Left renal cortex interstitium (tissue), 4 donors: ENCODE data around the gene JMJD1C. TPM values are rescaled to one million over a fixed set of nuclear protein-coding genes. Genes with fewer than 3 reads are reported as not detected.

ENCODE experiments used
- DNase-seq, 4 donors: peaks; one replicate each; pipeline ENCODE4 v3.0.0-alpha.2; 2013; ENCODE audit warnings: low read depth in 4 of 4, low spot score in 2 of 4, missing footprints in 1 of 4
- polyA plus RNA-seq, 4 donors: library from polyadenylated mRNA; unstranded; fragments of 120-200 nt; gene quantifications; one replicate each; pipeline ENCODE4 v1.2.1, GENCODE V29; 2013; ENCODE audit not compliant: insufficient read length in 4 of 4

JMJD1C gene
- polyA plus RNA-seq, 4 donors: 89.4 to 118 (median 98.6) TPM

GRCh38 chr10:63150745-63151144 lies 315.0 kb downstream of the JMJD1C start:
- DNase-seq: no peak

- no peak for DNase-seq
These were observed 319.3 kb downstream of the JMJD1C start for GRCh38 chr10:63146503-63146902.

GRCh38 chr10:63145782-63146181 lies 320.0 kb downstream of the JMJD1C start:
- DNase-seq: no peak

- DNase-seq: no peak
These were observed 321.8 kb downstream of the JMJD1C start for GRCh38 chr10:63143987-63144386.

GRCh38 chr10:63142136-63142535 lies 323.6 kb downstream of the JMJD1C start:
- no peak for DNase-seq

- DNase-seq: no peak
These were observed 325.7 kb downstream of the JMJD1C start for GRCh38 chr10:63140077-63140476.

- DNase-seq: no peak
These were observed 328.5 kb downstream of the JMJD1C start for GRCh38 chr10:63137306-63137705.

GRCh38 chr10:63133821-63134557 lies 331.8 kb downstream of the JMJD1C start:
- DNase-seq: no peak

GRCh38 chr10:63133056-63133820 lies 332.5 kb downstream of the JMJD1C start, which contains the start of gene NRBF2:
Gene NRBF2 (plus strand): TSS chr10:63133328. CDS start chr10:63133471, 143 bp downstream.
- DNase-seq: peak; percentile 85 to 96 (median 94)

- no peak for DNase-seq
These were observed 333.1 kb downstream of the JMJD1C start for GRCh38 chr10:63132651-63133055.

GRCh38 chr10:63129888-63130287 lies 335.9 kb downstream of the JMJD1C start:
- DNase-seq: no peak

- no peak for DNase-seq
These were observed 337.3 kb downstream of the JMJD1C start for GRCh38 chr10:63128443-63128842.

- no peak for DNase-seq
These were observed 340.3 kb downstream of the JMJD1C start for GRCh38 chr10:63125459-63125858.

GRCh38 chr10:63123727-63124362 lies 341.9 kb downstream of the JMJD1C start:
- no peak for DNase-seq

GRCh38 chr10:63120554-63120953 lies 345.2 kb downstream of the JMJD1C start:
- no peak for DNase-seq

GRCh38 chr10:63119041-63119440 lies 346.7 kb downstream of the JMJD1C start:
- DNase-seq: no peak

Other genes with a start within 250 kb of the JMJD1C start
- 10 to 100 TPM; 26.2 to 36.3 (median 28.4) TPM for gene REEP3, start 55.4 kb upstream of the JMJD1C start, polyA plus RNA-seq